A673 (cell line): ENCODE measurements around the gene BCAR1.

ENCODE experiments used
- EZH2 ChIP-seq: fragments of 200-600 bp; sonication (generic); IDR thresholded peaks from 2 replicates; pipeline ENCODE4 v1.6.1; 2017; ENCODE audit warnings: borderline replicate concordance, low read depth, mild to moderate bottlenecking, mixed read lengths, antibody characterized with exemption, low read length; ENCODE audit not compliant: poor library complexity, severe bottlenecking
- TF ChIP-seq, protein P1 (sequence below): fragments of 300-800, 200-600 bp; sonication (generic); conservative IDR thresholded peaks from 2 replicates; pipeline ENCODE4 v1.5.1; 2017; ENCODE audit warnings: low read depth, mild to moderate bottlenecking, antibody characterized with exemption, low read length, moderate library complexity, mixed read lengths

DNA sequence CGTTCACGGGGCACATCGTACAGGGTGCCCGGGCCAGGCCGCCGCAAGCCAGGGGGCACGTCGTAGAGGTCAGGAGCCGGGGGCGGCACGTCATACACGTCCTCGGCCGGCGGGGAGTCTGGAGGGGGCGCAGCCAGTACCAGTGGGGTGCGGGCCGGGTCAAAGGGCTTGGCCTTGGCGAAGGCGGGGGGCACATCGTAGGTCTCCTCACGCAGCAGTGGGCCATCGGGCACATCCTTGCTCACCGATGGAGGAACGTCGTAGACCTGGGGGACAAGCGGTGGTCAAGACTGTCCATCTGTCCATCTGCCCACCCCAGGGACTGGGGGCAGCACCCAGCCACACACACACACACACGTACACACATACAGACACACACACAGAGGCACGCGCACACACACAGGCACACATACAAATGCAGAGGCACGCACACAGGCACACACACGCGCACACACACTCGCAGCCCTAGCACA lies 15.7 kb downstream of the BCAR1 start:
- TF ChIP-seq, protein P1, sequence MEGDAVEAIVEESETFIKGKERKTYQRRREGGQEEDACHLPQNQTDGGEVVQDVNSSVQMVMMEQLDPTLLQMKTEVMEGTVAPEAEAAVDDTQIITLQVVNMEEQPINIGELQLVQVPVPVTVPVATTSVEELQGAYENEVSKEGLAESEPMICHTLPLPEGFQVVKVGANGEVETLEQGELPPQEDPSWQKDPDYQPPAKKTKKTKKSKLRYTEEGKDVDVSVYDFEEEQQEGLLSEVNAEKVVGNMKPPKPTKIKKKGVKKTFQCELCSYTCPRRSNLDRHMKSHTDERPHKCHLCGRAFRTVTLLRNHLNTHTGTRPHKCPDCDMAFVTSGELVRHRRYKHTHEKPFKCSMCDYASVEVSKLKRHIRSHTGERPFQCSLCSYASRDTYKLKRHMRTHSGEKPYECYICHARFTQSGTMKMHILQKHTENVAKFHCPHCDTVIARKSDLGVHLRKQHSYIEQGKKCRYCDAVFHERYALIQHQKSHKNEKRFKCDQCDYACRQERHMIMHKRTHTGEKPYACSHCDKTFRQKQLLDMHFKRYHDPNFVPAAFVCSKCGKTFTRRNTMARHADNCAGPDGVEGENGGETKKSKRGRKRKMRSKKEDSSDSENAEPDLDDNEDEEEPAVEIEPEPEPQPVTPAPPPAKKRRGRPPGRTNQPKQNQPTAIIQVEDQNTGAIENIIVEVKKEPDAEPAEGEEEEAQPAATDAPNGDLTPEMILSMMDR, result no peak
- TF ChIP-seq EZH2, result no peak
